GM18907 (cell line): ENCODE data around the gene TBC1D12.
"Not testable (repeated sequence)": the region's sequence is repeated elsewhere in the genome, so short reads cannot be mapped to it uniquely, and the experiment has no call there.

ENCODE experiments used
- ATAC-seq: cut with Tn5 transposase; IDR thresholded peaks from one replicate; pipeline ENCODE4 v1.9.1; 2021; ENCODE audit warnings: mild to moderate bottlenecking, moderate library complexity; ENCODE audit not compliant: unreplicated experiment

Gene TBC1D12

DNA sequence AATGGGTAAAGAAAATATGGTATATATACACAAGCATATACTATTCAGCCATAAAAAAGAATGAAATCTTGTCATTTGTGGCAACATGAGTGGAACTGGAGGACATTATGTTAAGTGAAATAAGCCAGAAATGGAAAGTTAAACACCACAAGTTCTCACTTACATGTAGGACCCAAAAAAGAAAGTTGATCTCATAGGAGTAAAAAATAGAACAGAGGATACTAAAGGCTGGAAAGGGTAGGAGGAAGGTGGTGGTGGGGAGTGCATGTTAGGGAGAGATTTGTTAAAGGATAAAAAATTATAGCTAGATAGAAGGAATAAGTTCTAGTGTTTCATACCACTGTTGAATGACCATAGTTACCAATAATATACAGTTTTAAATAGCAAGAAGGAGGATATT lies 48.4 kb downstream of the TBC1D12 start:
- no peak for ATAC-seq

DNA sequence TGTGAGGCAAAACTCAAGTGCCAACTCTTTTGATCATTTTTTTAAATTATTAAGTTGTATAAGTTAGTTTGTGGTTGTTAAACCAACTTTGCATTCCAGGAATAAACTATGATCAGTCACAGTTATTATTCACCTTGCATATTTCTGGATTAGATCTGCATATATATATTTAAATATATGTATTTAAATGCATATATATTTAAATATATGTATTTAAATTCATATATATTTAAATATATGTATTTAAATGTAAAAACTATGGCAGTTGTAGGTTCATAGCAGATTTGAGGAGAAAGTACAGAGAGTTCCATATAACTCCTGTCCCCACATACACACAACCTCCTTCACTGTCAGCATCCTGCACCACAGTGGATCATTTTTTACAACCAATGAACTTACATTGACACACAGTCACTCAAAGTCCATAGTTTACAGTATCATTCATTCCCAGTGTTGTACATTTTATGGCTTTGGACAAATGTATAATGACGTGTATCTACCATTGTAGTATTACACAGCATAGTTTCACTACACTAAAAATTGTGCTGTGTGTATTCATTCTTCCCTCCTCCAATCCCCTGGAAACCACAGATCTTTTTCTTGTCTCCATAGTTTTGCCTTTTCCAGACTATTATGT lies 49.7 kb downstream of the TBC1D12 start:
- no peak for ATAC-seq

DNA sequence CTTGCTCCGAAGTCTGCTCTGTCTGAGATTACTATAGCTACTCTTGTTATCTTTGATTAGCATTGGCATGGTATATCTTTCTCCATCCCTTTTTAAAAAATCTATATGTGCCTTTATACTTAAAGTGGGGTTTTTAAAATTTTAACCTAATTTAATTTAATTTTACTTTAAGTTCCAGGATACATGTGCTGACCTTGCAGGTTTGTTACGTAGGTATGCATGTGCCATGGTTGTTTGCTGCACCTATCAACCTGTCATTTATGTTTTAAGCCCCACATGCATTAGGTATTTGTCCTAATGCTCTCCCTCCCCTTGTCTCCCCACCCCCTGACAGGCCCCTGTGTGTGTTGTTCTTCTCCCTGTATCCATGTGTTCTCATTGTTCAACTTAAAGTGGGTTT lies 54.6 kb downstream of the TBC1D12 start:
- no peak for ATAC-seq

DNA sequence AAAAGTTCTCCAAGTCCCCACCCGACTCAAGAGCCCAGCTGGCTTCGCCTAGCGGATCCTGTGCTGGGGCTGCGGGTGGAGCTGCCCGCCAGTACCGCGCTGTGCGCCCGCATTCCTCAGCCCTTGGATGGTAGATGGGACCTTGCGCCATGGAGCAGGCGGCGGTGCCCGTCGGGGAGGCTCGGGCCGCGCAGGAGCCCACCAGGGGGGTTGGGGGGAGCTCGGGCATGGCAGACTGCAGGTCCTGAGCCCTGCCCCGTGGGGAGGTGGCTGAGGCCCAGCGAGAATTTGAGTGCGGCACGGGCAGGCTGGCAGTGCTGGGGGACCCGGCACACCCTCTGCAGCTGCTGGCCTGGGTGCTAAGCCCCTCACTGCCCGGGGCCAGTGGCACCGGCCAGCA lies 57.0 kb downstream of the TBC1D12 start:
- ATAC-seq: no peak

DNA sequence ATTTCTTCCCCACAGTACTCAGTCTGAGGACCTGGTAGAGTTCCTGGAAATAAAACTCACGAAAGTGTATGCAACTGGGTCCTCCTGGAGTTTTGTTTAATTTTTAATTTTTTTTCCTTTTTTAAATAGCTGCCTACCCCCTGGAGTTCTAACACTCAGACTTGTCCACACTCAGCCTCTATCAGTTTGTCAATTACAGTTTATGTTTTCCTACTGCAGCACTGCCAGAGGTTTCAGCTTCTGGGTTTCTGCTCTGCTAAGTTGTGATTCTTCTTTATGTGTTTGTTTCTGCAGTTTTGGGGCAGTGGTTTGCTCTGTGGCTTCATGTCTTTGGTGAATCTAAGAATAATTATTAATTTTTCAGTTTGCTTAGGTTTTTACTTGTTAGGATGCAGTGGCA lies 59.2 kb downstream of the TBC1D12 start:
- no peak for ATAC-seq

DNA sequence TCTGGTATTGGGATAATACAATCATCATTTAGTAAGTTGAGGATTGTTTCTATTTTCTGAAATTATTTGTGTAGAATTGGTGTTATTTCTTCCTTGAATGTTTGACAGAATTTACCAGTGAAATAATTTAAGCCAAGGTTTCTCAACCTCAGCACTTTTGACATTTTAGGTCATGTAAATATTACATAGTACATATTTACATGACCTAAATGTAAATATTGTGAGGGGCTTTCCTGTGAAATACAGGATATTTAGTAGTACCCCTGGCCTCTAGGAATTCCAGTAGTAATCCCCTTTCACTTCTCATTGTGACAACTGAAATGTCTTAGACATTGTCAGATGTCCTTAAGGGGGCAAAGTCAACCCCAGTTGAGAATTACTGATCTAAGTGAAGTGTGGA lies 59.8 kb downstream of the TBC1D12 start:
- no peak for ATAC-seq

DNA sequence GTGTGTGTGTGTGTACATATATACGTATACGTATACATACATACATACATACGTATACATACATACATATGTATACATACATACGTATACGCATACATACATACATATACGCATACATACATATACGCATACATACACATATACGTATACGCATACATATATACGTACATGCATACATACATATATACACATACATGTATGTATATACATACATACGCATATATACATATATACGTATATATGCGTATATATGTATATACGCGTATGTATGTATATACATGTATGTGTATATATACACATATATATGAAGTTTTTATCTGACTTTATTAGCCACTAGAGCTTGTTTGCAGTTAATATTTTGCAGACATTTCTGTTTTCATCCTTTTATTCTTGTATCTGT lies 63.3 kb downstream of the TBC1D12 start:
- ATAC-seq: no peak

DNA sequence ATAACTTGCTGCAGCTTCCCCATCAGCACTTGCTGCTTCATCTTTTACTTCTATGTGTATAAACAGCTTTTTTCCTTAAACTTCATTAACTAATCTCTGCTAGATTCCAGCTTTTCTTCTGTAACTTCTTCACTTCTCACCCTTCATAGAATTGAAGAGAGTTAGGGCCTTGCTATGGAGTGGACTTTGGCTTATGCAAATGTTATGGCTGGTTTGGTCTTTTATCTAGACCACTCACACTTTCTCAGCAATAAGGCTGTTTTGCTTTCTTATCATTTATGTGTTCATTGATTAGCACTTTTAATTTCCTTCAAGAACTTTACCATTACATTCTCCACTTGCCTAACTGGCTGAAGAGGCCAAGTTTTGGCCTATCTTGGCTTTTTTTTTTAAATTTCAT lies 79.1 kb downstream of the TBC1D12 start:
- ATAC-seq: no peak

DNA sequence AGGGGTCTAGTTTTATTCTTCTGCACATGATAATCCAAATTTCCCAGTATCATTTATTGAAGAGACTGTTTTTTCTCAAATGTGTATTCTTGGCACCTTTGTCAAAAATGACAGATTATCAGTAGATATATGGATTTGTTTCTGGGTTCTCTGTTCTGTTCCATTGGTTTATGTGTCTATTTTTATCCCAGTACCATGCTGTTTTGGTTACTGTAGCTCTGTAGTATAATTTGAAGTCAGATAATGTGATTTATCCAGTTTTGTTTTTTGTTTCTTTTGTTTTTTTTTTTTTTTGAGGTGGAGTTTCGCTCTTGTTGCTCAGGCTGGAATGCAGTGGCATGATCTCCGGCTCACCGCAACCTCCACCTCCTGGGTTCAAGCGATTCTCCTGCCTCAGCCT lies 81.6 kb downstream of the TBC1D12 start:
- ATAC-seq: no peak

DNA sequence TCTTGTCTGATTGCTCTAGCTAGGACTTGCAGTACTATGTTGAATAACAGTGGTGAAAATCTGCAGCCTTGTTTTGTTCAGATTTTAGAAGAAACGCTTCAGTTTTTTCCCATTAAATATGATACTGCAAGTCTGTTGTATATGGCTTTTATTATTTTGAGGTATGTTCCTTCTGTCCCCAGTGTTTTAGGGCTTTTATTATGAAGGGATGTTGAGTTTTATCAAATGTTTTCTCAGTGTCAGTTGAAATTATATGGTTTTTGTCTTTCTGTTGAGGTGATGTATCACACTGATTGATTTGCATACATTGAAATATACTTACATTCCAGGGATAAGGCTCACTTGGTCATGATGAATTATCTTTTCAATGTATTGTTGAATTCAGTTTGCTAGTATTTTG lies 82.8 kb downstream of the TBC1D12 start:
- no peak for ATAC-seq

DNA sequence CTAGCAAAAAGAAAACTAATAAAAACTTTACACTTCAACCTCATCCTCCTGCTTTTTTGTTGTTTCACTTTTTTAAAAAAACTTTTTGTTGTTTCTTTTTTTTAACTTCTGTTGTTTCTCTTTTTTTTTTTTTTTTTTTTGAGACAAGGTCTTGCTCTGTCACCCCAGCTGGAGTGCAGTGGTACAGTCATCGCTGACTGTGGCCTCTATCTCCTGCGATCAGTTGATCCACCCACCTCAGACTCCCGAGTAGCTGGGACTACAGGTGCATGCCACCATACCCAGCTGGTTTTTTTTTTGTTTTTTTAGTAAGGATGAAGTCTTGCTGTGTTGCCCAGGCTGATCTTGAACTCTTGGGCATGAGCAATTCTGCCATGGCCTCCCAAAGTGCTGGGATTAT lies 85.2 kb downstream of the TBC1D12 start:
- ATAC-seq: no peak

DNA sequence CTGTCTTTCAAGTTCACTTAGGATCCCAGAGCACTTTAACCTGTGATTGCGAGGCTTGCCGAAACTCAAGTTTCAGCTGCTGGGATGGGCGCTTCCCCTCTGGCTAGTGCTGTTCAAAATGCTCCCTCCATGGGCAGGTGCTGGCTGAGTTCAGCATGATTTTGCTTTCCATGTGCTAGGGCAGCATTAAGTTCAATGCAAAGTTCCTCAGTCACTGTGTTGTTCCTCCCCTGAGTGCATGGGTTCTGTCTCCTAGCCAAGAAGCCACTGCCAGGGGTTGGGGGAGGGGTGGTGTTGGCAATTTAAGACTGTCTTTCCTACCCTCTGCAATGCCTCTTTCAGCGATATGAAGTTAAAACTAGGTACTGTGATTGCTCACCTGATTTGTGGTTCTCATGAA lies 86.8 kb downstream of the TBC1D12 start:
- no peak for ATAC-seq

DNA sequence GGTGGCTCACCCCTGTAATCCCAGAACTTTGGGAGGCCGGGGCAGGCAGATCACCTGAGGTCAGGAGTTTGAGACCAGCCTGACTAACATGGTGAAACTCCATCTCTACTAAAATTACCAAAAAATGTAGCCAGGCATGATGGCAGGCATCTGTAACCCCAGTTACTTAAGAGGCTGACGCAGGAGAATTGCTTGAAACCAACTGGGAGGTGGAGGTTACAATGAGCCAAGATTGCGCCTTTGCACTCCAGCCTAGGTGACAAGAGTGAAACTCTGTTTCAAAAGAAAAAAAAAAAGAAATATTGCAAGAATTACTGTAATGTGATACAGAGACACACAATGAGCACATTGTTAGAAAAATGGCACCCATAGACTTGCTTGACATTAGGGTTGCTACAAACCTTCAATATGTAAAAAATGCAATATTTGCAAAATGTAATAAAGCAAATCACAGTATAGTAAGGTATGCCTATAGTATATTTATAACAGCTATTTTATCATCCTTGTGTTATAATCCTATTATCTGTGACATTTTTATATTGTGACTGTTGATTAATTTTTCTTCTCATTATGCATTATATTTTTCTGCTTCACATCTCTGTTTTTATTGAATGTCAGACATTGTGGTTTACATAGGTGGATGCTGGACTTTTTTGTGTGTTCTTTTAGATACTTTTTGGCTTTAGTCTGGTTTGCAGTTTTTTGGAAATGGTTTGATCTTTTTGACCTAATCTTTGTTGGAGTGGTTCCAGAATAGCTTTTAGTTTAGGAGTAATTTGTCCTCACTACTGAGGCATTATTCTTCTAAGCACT lies 87.8 kb downstream of the TBC1D12 start:
- no peak for ATAC-seq

DNA sequence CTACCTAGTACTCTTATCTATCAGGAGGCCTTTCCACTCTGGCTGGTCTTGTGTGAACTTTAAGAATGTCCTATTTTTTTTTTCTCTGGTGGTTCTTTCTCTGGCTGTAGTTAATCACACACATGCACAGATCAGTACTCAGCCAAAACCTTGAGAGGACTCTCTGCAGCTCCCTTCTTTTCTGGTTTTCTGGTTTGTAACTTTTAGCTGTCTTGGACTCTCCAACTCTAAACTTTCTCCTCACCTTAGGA lies 88.4 kb downstream of the TBC1D12 start:
- no peak for ATAC-seq

DNA sequence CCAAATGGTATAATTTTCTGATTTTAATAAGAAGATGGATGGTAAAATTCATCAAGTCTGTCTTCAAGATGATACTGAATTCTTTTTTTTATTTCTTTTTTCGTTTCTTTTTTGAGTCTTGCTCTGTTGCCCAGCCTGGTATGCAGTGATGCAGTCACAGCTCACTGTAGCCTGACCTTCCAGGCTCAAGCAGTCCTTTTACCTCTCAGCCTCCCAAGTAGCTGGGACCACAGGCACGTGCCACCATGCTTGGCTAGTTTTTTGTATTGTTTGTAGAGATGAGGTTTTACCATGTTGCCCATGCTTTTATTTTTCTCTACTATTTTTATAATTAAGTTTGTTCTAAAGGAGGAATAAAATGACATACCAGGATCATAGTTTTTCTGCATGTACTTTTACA lies 91.1 kb downstream of the TBC1D12 start:
- no peak for ATAC-seq

DNA sequence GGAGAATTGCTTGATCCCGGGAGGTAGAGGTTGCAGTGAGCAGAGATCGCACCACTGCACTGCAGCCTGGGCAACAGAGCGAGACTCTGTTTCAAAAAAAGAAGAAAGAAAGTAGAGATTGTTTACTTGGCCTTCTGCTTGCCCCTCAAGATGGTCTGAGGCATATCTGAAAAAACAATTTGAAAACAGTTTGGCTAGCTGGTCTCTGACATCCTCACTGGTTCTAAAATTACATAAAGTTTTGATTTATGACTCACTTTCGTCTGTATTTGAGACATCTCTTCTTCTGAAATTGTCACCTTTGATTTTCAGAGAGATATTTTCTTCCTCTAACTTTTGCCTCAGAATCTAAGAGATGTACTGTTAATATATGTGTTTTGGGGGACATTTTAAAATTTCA lies 93.7 kb downstream of the TBC1D12 start:
- peak; percentile 63 for ATAC-seq

DNA sequence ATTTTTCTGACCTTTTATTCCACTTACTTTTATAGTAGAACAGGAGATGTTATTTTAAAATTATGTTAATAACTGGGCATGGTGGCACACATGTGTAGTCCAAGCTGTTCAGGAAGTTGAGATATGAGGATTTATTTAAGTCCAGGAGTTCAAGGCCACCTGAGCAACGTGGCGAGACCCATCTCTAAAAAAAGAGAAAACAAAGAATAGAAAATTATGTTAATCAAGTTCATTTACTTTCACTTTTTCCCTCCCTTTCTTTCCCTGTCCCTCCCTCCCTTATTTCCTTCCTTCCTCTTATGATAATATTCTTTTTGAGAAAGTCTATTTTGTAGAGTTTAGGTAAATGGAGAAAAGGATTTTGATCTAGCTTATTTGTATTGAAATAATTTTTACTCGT lies 94.3 kb downstream of the TBC1D12 start:
- ATAC-seq: no peak

DNA sequence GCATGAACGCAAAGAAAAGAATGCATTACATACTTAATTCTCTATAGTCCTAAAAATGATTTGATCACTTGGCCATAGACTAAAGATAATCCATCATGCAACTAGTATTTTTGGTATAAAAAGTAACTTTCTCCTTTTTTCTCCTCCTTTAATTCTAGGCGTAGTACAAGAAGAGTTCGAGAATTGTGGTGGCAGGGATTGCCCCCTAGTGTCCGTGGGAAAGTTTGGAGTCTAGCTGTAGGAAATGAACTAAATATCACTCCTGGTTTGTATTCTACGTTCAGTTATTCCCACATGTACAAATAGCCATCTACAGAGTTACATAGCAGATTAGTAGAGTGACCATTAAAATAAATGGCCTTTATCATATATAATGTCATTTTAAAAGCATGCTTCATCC lies 97.7 kb downstream of the TBC1D12 start:
- no peak for ATAC-seq

DNA sequence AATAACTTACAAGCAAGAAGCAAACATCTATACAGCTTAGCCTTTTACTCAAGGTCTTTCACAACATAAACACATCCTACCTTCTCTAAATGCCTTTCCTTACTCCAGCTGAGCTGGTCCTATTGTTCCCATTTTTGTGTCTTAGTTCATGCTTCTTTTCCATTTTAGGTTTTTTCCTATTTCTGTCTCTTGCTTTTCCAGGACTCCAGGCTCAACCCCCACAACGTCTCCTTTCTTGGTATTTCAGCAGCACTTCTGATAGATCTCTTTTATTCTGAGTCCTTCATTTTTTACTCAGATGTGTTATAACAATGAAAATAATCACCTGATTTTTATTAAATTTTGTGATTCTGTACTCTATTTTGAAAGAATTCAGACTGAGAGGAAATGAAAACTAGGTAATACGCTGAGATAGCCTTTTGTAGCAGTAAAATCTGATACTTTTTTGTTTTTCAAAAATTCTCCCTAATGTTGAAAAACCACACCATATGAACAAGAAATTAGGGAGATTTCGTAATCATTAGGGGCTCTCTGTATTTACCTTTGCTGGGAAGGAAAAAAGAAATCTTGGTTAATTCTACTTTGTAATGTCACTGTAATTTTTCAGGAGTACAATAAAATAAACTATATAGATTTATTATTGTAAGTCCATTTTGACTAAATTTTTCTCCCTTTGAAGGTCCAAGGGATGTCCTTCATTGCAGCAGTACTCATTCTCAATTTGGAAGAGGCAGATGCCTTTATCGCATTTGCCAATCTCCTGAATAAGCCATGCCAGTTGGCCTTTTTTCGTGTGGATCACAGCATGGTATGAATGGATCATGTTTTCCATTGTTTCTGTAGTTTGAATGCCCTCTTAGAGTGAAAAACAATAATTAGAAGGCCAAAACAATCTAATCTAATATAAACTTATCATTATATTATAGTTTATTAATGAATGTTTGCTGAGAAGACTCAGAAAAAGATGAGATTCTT lies 119.2 kb downstream of the TBC1D12 start:
- no peak for ATAC-seq

DNA sequence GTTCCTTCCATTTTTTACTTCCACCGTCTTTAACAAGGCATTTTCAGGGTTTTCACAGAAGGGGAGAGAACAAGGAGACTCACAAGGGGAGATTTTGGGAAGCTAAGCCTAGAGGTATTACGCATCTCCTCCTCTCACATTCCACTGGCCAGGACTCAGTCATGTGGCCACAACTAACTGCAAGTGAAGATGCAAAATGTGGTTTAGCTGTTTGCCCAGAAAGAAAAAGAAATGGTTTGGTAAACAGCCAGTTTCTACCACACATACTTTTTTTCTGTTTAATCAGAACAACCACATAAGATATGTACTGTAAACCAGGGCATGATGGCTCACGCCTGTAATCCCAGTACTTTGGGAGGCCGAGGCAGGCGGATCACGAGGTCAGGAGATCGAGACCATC lies 121.8 kb downstream of the TBC1D12 start:
- no peak for ATAC-seq

DNA sequence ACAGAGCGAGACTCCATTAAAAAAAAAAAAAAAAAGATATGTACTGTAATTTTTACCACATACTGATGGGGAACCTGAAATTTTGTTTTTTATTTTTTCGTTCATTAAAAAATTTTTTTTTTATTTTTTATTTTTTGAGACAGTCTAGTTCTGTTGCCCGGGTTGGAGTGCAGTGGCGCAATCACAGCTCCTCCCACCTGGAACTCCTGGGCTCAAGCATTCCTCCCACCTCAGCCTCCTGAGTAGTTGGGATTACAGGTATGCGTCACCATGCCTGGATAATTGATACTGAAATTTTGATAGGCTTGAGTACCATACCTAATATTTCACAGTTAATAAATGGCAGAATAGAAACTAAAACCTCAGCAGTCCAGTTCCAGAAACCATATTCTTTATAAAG lies 122.4 kb downstream of the TBC1D12 start:
- no peak for ATAC-seq

DNA sequence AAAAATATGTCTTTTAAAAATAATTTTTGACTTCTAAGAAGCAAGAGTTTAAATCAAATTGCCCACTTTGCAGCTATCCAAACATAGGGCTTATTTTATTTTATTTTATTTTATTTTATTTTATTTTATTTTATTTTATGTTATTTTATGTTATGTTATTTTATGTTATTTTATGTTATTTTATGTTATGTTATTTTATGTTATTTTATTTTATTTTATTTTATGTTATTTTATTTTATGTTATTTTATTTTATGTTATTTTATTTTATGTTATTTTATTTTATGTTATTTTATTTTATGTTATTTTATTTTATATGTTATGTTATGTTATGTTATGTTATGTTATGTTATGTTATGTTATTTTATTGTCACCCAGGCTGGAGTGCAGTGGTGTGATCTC lies 129.2 kb downstream of the TBC1D12 start:
- ATAC-seq: not testable (repeated sequence)
